CD4-positive, alpha-beta T cell treated with Interleukin-17A for 1 hour (primary cell): ENCODE measurements around the gene OR5H6.
"Not testable (repeated sequence)": the region's sequence is repeated elsewhere in the genome, so short reads cannot be mapped to it uniquely, and the experiment has no call there.

ENCODE experiments used
- DNase-seq: peaks from one replicate; pipeline ENCODE4 v3.0.0-alpha.2; 2020

OR5H6 gene

GRCh38 chr3:98263944-98264343 is at the start of gene OR5H6:
Gene OR5H6, plus strand, starts transcription at chr3:98264244. Its CDS starts 89 bp downstream, at chr3:98264333.
- DNase-seq, result no peak

GRCh38 chr3:98215051-98215450 is 49.0 kb upstream of the OR5H6 start:
- DNase-seq, result no peak

GRCh38 chr3:98223907-98224672 is 40.0 kb upstream of the OR5H6 start:
- DNase-seq, result no peak

- DNase-seq, result no peak
These were observed 31.6 kb upstream of the OR5H6 start for GRCh38 chr3:98232489-98232888.

- DNase-seq, result no peak
These were observed 30.6 kb upstream of the OR5H6 start for GRCh38 chr3:98233468-98233867.

- DNase-seq, result no peak
These were observed 23.9 kb upstream of the OR5H6 start for GRCh38 chr3:98240131-98240530.

GRCh38 chr3:98242155-98242554 is 21.9 kb upstream of the OR5H6 start:
- no peak for DNase-seq

- DNase-seq, result no peak
These were observed 20.2 kb upstream of the OR5H6 start for GRCh38 chr3:98243843-98244242.

GRCh38 chr3:98246142-98246541 is 17.9 kb upstream of the OR5H6 start:
- no peak for DNase-seq

GRCh38 chr3:98256026-98256425 is 8.0 kb upstream of the OR5H6 start:
- not testable (repeated sequence) for DNase-seq

- DNase-seq, result no peak
These were observed 4.3 kb upstream of the OR5H6 start for GRCh38 chr3:98259707-98260106.

GRCh38 chr3:98262046-98262445 is 2.0 kb upstream of the OR5H6 start:
- no peak for DNase-seq

- no peak for DNase-seq
These were observed 5.8 kb downstream of the OR5H6 start for GRCh38 chr3:98269846-98270245.

GRCh38 chr3:98272126-98272525 is 8.1 kb downstream of the OR5H6 start:
- no peak for DNase-seq

- no peak for DNase-seq
These were observed 10.9 kb downstream of the OR5H6 start for GRCh38 chr3:98274914-98275313.

- DNase-seq, result no peak
These were observed 18.2 kb downstream of the OR5H6 start, which contains the start of gene OR5H2 for GRCh38 chr3:98282205-98282604. Gene OR5H2, plus strand, starts transcription at chr3:98282505. Its CDS starts 398 bp downstream, at chr3:98282903.

GRCh38 chr3:98290916-98291315 is 26.9 kb downstream of the OR5H6 start:
- no peak for DNase-seq

GRCh38 chr3:98291332-98291957 is 27.4 kb downstream of the OR5H6 start:
- no peak for DNase-seq
